Erythroblast (primary cell): ENCODE data around the gene CPNE8.
A peak's percentile ranks its signal among the peaks of the same experiment; 100 is the strongest.

Source experiments
- DNase-seq, 2 experiments: peaks; one replicate each; lab custom pipeline; 2025; lab: John Stamatoyannopoulos, UW
- GATA1 ChIP-seq: IDR thresholded peaks from 2 replicates; pipeline ENCODE4 v1.6.1; 2011; ENCODE audit warnings: low read depth, mild to moderate bottlenecking, control low read depth, low read length, moderate library complexity
- POLR2A ChIP-seq: IDR thresholded peaks from 2 replicates; pipeline ENCODE4 v1.6.1; 2011; ENCODE audit warnings: mild to moderate bottlenecking, low read length

CPNE8 gene

GRCh38 chr12:38911611-38912010 is 6.2 kb upstream of the CPNE8 start:
- DNase-seq, result no peak
- TF ChIP-seq GATA1 (no peak), POLR2A (no peak)

- DNase-seq, result no peak
- TF ChIP-seq POLR2A, result no peak
- no peak for TF ChIP-seq GATA1
Observed at GRCh38 chr12:38907201-38907923, 2.0 kb upstream of the CPNE8 start.

GRCh38 chr12:38906482-38907200 is 1.2 kb upstream of the CPNE8 start:
- DNase-seq, result peak; percentile 74 to 77
- TF ChIP-seq POLR2A (no peak), GATA1 (no peak)

GRCh38 chr12:38904537-38905479 is 583 bp downstream of the CPNE8 start:
- peak; percentile 49 to 50 for DNase-seq
- TF ChIP-seq POLR2A (no peak), GATA1 (no peak)

- no peak for DNase-seq
- TF ChIP-seq GATA1 (no peak), POLR2A (no peak)
Observed at GRCh38 chr12:38903596-38903995, 1.8 kb downstream of the CPNE8 start.

- TF ChIP-seq POLR2A (no peak), GATA1 (no peak)
- DNase-seq, result no peak
Observed at GRCh38 chr12:38898001-38898684, 7.2 kb downstream of the CPNE8 start.

- TF ChIP-seq GATA1 (no peak), POLR2A (no peak)
- DNase-seq, result no peak
Observed at GRCh38 chr12:38895446-38895845, 9.9 kb downstream of the CPNE8 start.

GRCh38 chr12:38892976-38893375 is 12.4 kb downstream of the CPNE8 start:
- TF ChIP-seq GATA1, result no peak
- no peak for TF ChIP-seq POLR2A
- DNase-seq, result no peak

GRCh38 chr12:38892087-38892786 is 13.2 kb downstream of the CPNE8 start:
- TF ChIP-seq POLR2A, result no peak
- TF ChIP-seq GATA1, result no peak
- DNase-seq, result no peak

- DNase-seq, result no peak
- no peak for TF ChIP-seq GATA1
- TF ChIP-seq POLR2A, result no peak
Observed at GRCh38 chr12:38890102-38890855, 15.1 kb downstream of the CPNE8 start.

GRCh38 chr12:38889297-38889815 is 16.0 kb downstream of the CPNE8 start:
- no peak for TF ChIP-seq GATA1
- TF ChIP-seq POLR2A, result no peak
- DNase-seq, result no peak

- no peak for DNase-seq
- no peak for TF ChIP-seq POLR2A
Observed at GRCh38 chr12:38887770-38888169, 17.6 kb downstream of the CPNE8 start.
